HG02798 (cell line): Measurements from ENCODE around the gene KIRREL3.

Experiments used
- ATAC-seq: cut with Tn5 transposase; IDR thresholded peaks from one replicate; pipeline ENCODE4 v1.9.1; 2021; ENCODE audit warnings: mild to moderate bottlenecking; ENCODE audit not compliant: unreplicated experiment, poor library complexity

The KIRREL3 gene

DNA sequence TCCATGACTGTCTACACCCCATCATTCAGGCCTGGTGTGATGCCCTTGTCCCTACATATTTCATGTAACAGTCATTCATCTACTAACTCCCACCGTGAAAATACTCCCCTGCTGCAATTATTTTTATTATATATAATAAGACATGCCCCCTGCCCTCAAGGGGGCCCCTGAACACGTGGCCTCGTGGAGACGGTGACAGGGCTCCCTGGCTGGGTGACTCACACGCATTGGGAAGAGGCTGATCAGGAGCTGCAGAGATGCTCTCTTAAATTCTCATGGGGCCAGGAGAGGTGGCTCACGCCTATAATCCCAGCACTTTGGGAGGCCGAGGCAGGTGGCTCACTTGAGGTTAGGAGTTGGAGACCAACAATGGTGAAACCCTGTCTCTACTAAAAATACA is 556.5 kb downstream of the KIRREL3 start:
- ATAC-seq = no peak

DNA sequence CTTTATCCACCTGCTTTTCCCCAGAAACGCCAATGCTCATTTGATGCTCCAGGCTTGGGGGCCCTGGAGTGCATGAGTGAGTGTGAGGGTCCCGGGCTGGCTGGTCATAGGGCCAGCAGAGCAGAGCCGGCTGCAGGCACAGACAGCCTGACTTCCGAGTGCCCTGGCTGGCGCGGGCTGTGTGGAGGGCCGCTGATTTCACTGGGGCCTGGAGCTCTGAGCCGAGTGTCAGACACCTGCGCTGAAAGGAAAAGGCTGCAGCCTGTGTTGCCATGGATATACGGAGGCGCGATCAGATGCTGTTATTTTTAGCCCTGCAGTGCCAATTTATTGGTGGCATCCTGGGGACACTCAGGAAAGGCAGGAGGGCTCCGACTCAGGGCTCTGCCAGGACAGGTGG is 557.5 kb downstream of the KIRREL3 start:
- no peak for ATAC-seq

DNA sequence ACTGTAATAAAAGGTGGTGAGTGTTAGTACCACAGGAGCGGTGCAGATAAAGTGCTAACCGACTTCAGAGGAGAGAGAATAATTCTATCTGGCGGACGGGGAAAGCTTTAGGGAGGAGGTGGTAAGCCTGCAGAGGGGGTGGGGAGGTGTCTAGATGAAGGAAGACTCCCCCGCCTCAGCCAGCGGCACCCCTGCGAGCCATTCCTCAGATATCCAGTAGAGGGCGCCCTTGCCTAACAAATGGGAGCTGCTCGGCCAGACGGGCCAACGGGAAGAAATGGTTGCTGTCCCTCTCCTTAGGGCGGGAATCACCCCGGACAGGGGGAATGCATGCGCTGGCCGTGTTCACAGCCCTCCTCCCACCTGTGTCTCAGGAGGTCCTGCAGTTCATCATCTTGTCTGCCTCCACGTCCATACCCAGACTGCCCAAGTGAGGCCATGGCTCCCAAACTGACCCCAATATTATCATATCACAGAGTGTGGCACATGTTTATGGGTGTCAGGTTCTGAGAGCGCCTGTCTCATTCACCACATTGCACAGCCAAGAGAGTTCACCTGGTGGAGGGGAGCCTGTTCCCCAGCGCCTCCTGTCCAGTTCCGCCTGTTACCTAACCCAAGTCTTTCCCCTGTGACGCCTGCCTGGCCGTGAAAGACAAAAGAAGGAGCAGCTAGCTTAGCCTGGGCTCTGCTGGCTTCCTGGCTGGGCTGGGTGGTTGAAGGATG is 559.6 kb downstream of the KIRREL3 start:
- peak; percentile 71 for ATAC-seq

DNA sequence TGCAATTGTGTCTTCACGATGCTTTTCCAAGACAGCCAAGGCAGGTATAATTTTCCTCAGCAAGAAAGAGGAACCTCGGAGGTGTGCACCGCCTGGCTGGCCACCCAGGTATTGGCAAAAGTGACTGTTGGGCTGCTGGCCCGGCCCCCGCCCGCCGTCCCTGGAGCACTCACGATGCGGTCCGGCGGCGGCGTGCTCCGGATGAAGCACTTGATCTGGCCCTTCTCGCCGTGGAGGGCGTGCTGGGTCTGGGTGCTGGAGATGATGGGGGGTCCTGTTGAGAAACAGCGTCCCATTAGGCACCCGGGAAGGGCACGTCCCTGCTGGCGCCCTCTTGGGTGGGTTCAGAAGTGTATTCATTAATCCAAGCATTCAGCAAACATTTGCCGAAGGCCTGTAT is 560.3 kb downstream of the KIRREL3 start:
- ATAC-seq = no peak

- no peak for ATAC-seq
Measured at GRCh38 chr11:126438691-126439090, 561.9 kb downstream of the KIRREL3 start.

DNA sequence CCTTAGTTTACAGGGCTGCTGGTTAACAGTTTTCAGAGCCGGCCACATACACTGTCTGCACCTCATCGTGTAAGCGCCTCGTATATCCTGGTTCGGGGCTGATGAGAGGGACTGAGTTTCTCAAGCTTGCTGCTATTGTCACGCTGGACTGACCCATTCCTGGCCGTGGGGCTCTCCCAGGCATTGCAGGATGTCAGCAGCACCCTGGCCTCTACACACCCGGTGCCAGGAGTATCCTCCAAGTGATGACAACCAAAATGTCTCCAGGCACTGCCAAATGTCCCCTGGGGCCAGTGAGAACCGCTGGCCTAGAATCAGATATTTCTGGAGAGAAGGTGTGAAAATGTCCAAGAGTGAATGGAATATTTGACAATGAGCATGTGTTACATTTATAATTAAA is 562.3 kb downstream of the KIRREL3 start:
- ATAC-seq = no peak

DNA sequence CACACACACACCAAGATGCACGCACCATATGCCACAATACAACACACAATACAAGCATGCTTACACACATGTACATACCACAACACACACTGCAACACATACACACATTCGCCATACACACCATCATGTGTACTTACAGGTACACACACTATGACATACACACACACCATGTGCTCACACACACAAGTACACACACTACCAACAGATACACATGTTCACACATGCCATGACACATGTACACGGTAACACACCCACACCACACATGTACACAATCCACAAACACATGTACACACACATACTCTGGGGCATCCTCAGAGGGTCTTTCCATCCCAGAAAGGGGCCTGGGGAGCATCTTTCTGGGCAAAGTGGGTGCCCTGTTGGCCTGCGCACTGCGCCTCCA is 562.8 kb downstream of the KIRREL3 start:
- ATAC-seq = no peak

GRCh38 chr11:126436209-126436755 is 564.3 kb downstream of the KIRREL3 start:
- no peak for ATAC-seq

DNA sequence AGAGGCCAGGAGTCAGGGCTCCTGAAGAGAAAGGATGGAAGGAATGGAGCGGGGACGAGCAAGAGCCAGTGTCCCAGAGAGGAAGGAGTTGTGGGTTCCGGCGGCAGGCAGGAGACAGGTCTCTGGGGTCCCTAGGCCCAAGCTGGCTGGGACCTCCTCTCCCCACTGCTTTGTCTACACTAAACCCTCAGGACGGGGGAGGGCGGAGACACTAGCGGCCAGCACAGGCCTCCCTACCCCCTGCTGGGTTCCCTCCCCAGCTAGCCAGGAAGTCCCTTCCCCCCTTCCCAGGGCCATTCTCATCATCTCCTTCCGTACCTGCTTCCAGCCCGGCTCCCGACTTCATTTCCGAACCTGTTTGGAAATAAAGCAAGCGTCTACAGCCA is 565.6 kb downstream of the KIRREL3 start:
- ATAC-seq = no peak

DNA sequence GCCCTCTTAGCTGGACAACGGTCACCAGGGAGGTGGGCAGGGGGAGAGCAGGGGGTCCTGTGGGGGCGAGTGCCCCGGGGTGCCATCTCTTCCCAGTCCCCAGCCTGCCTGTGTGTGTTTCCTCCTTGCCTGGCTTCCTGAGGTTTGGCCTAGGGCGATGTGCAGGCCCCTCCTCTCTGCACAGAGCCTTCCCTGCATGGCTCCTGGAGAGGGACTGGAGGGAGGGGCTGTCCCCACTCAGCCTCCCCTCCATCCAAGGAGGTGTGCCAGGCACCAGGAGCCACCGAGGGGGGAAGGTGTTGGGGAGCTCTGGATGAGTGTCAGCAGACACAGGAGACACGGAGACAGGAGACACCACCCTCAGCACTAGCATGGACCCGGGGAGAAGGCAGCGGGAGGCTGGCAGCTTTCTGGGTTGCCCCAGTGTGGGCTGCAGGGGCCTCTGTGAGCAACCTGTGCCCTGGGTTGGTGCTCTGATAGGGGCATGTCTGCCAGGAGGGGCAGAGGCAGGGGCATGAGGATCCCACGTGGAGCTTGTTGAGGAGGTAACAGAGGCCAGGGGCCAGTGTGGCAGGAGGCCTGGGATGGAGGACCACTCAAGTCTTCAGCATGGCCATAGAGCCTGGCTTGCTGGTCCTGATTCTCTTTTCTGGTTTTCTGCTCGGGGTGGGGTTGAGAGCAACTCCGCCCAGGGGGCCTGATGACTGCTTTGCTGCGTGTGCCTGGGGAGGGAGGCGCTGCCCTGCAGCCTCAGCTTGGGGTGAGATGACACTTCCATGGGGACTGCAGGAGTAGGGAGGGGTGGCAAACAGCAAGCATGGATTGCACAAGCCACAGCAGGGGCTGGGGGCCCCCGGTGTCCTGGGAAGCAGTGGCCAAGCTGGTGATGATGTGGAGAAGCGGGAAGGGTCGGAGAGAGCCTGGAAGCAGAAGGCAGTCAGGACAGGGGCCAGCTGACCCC is 566.3 kb downstream of the KIRREL3 start:
- ATAC-seq = no peak

DNA sequence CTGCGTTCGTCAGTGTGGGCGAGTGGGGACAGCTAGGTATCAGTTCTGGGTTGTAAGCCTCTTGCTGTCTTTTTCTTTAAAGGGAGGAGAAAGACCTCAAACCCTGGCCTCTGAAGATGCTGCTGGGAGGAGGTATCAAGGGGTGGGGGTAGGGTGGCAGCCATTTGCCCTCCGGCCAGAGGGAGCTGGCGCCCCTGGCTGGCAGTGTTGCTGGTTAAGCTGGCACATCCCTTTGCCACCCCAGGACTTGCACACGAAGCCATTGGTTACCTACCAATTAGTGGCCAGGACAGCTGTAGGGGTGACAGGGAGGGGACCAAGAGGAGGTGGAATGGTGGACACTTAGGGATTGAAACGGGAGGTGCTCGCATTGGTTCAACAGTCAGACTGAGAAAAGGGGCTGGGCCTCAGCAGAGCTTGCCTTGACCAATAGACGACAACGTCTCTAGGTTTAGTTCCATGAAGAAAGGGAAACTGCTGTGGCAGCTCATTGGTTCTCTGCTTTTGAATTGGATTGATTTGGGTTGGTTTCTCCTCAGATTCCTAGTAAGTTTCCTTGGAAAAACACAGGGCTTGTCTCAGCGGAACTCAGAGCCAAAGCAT is 567.2 kb downstream of the KIRREL3 start:
- peak; percentile 68 for ATAC-seq

GRCh38 chr11:126432525-126432924 is 568.0 kb downstream of the KIRREL3 start:
- ATAC-seq = no peak

- no peak for ATAC-seq
Measured at GRCh38 chr11:126432065-126432461, 568.5 kb downstream of the KIRREL3 start.

DNA sequence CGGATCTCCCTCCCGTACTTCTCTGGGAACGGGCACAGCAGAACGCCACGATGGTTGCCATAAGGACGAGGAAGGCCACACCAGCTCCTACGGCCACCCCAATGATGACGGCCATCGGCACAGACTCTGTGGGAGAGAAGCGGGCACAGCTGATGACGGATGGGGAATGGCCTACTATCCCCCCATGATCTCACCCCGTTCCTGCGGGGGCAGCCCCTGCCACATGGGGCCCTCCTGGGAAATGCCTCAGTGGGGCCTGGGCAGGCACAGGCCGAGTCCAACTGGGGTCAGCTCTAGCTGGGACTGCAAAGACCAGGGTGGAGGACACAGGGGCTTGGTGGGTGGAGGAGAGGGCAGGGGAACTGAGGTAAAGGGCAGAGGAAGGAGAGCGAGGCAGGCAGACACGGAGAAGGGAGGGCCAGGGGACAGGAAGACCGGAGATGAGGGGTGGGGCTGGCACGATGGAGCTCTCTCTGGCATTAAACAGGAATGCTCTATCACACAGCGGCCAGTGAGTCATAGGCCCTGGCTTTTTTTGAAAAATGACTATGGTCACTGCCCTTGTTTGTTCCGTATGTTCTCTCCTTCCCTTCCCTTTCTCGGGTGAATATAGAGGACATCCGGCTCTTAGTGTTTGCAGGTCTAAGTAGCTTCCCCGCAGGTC is 569.0 kb downstream of the KIRREL3 start:
- no peak for ATAC-seq

- no peak for ATAC-seq
Measured at GRCh38 chr11:126430581-126431335, 569.8 kb downstream of the KIRREL3 start.

DNA sequence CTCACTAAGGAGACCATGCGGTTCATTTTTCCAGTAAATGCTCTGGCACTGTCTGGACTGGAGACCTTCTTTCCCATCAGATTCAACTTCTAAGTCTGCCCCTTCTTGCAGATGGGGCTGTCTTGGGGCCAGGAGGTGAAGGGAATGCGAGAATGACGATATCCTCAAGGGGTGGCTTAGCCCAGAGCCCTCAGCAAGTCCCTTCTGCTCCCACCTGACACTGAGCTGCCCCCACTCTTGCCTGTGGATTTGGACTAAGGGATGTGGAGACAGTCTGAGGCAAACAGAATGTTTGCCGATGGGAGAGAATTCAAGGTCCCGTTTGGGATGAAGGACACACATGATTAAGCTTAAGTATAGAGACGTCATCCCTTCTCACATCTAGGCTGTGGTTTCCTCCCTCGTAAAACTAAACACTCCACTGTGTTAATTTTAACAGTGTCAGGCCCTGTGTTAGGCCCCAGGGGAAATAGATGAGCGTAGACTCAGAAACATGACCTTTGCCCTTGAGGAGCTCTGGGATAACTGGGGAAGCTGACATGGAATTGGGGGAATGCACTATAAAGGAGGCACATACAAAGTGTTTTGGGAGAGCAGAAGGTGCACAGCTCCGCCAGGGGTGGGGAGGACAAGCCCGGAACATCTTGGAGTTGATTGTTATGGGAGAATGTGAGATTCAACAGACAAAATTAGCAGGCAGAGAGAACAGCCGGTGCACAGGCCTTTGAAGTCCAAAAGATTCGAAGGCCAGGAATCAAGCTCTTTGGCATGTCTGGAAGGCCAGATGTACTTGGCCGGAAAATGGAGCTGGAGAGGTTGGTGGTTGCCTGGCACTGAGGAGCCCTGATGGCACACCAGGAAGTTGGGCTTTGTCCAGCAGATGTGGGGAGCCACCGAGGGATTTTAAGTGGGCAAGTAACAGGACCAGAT is 573.5 kb downstream of the KIRREL3 start:
- peak; percentile 69 for ATAC-seq

- ATAC-seq = no peak
Measured at GRCh38 chr11:126426106-126426505, 574.5 kb downstream of the KIRREL3 start.

DNA sequence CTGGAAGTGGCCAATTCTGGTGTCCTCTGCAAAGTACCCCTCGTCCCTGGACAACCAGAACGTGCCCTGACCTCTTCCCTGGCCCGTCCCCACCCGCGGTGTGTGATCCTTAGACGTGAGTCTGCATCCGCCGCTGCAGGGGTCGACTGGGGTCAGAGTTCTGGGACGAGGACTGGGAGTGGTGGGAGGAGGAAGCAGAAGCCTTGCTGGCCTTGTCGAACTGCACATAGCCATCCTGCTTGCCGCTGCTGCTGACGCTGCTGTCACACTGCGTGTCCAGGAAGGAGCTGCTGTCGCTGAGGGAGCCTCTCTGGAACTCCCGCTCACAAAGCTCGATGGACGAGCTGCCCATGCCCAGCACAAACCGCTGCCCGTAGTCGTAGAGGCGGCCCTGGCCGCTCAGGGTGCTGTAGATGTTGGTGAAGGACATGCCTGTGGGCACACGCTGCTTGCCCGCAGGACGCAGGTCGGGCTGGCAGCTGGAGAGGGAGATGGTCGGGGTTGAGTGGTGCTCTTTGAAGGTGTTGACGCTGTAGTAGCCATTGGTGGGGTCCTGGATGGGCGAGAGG is 576.0 kb downstream of the KIRREL3 start:
- ATAC-seq = no peak
